ENCODE results near the gene OR52N4. TPM values are rescaled to one million over a fixed set of nuclear protein-coding genes. Genes with fewer than 3 reads are reported as not detected.

The OR52N4 gene
- polyA plus RNA-seq, 3 donors, result 0.21 TPM; not detected in 2

DNA sequence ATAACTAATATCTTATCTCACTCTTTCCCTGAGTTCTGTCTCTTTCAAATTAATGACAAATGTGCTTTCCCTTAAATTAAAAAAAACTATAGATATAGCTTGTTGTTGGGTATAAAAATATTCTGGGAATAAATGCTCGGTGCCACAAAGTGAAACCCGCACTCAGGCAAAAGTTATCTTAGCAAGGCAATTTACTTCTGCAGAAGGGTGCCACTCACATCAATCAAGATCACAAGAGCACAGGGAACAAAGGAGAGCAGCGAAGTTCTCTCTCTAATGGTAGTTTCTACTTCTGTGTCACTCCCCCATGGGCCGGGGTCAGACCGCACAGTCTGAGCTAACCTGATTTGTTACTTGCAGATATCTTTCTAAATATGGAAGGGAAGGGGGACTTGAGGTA is 49.9 kb downstream of the OR52N4 start:
- 82 to 90% (median 90%) methylated on average over 5 of the region's 5 CpGs for WGBS, 3 donors
- H3K27ac ChIP-seq (ENCODE audit: low read depth, low read length), result no peak overlapping the region

Other genes starting within 250 kb of the OR52N4 start
- gene UBQLN3, start 244.3 kb upstream of the OR52N4 start, polyA plus RNA-seq, result not detected
- gene UBQLNL, start 237.5 kb upstream of the OR52N4 start, polyA plus RNA-seq, result under 1 TPM; 0.08 to 0.22 (median 0.09) TPM
- gene OR52H1, start 205.7 kb upstream of the OR52N4 start, polyA plus RNA-seq, result not detected
- gene OR52B6, start 173.4 kb upstream of the OR52N4 start, polyA plus RNA-seq, result not detected
- gene TRIM6, start 157.6 kb upstream of the OR52N4 start, polyA plus RNA-seq, result 1 to 10 TPM; 1.4 to 2.9 (median 2.4) TPM
- gene TRIM34, start 129.2 kb upstream of the OR52N4 start, polyA plus RNA-seq, result 1 to 10 TPM; 1.8 to 6.7 (median 3.8) TPM
- gene TRIM5, start 69.2 kb upstream of the OR52N4 start, polyA plus RNA-seq, result 10 to 100 TPM in 1 of 3 donors, 1 to 10 TPM in 2; 7.7 to 11.2 (median 9.7) TPM
- gene TRIM22, start 64.5 kb upstream of the OR52N4 start, polyA plus RNA-seq, result 10 to 100 TPM in 2 of 3 donors, 1 to 10 TPM in 1; 8.3 to 43.7 (median 22.8) TPM
- not detected for gene OR56B1, start 17.8 kb upstream of the OR52N4 start, polyA plus RNA-seq
- gene OR52N5, start 29.1 kb downstream of the OR52N4 start, polyA plus RNA-seq, result under 1 TPM in 1 of 3 donors, not detected in 2; 0.04 TPM
- gene OR52N1, start 37.0 kb downstream of the OR52N4 start, polyA plus RNA-seq, result under 1 TPM in 1 of 3 donors, not detected in 2; 0.06 TPM
- under 1 TPM in 1 of 3 donors, not detected in 2; 0.14 TPM for gene OR52N2, start 54.7 kb downstream of the OR52N4 start, polyA plus RNA-seq
- not detected for gene OR52E6, start 87.7 kb downstream of the OR52N4 start, polyA plus RNA-seq
- not detected for gene OR52E8, start 103.4 kb downstream of the OR52N4 start, polyA plus RNA-seq
- gene OR52E4, start 126.4 kb downstream of the OR52N4 start, polyA plus RNA-seq, result not detected
- gene OR52E5, start 139.0 kb downstream of the OR52N4 start, polyA plus RNA-seq, result not detected
- not detected for gene OR56A3, start 188.0 kb downstream of the OR52N4 start, polyA plus RNA-seq
- not detected for gene OR56A5, start 214.3 kb downstream of the OR52N4 start, polyA plus RNA-seq
- gene OR52L1, start 232.7 kb downstream of the OR52N4 start, polyA plus RNA-seq, result not detected